Ectodermal cell (in vitro differentiated cells): ENCODE data around the gene NAV2.

Source experiments
- H3K27ac ChIP-seq: 2 replicates; pipeline ENCODE4 v1.7.0; 2013; ENCODE audit warnings: mild to moderate bottlenecking, low read depth, low read length; ENCODE audit not compliant: insufficient read depth, poor library complexity, severe bottlenecking
- H3K27me3 ChIP-seq: 2 replicates; pipeline ENCODE4 v1.7.0; 2013; ENCODE audit warnings: mild to moderate bottlenecking, low read length; ENCODE audit not compliant: insufficient read depth, control insufficient read depth, poor library complexity, severe bottlenecking
- H3K36me3 ChIP-seq: one replicate; pipeline ENCODE4 v1.7.0; 2013; ENCODE audit warnings: low read length; ENCODE audit not compliant: control insufficient read depth, insufficient read depth
- H3K4me1 ChIP-seq: one replicate; pipeline ENCODE4 v1.7.0; 2013; ENCODE audit warnings: low read length; ENCODE audit not compliant: control insufficient read depth, insufficient read depth
- H3K4me3 ChIP-seq: 2 replicates; pipeline ENCODE4 v1.7.0; 2013; ENCODE audit warnings: low read depth, low read length, control low read depth; ENCODE audit not compliant: insufficient read depth
- H3K9me3 ChIP-seq: 2 replicates; pipeline ENCODE4 v1.7.0; 2013; ENCODE audit warnings: mild to moderate bottlenecking, low read length, moderate library complexity; ENCODE audit not compliant: control insufficient read depth
- WGBS, 2 experiments: methylation state at CpG; one replicate each; pipeline ENCODE4 v1.1.7; 2013; ENCODE audit warnings: missing lambda C conversion rate in 2 of 2; 5-methylcytosine and 5-hydroxymethylcytosine counted together

Gene NAV2

DNA sequence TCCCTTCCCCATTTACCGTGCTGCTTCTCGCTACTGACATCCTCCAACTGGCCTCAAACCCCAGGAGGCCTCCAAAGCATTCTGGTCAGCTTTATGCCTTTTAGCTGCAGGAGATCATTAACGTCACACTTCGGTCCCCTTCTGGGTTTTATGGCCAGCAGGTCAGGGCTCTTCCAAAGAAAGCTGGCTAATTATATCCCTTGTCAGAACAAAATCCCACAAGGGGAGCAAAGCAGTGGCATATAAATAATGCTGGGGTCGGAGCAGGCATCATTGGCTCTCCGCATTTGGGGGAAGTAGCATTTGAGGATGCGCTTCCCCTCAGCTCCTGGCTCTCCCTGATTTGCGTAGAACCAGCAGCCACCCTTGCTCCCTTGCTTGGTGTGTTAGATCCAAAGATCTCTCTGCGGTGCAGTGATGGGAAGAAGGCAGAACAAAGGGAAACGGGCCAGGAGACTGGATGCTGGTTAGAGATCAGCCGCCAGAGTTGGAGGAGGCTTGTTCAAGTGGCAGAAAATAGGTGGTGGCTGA is 330.2 kb downstream of the NAV2 start:
- Histone ChIP-seq H3K36me3 (no peaks in the 10 kb centered on the region), H3K27ac (no peak overlapping the region), H3K4me3 (no peak overlapping the region), H3K4me1 (peaks cover 10% of the 10 kb centered on the region), H3K27me3 (no peaks in the 10 kb centered on the region), H3K9me3 (no peaks in the 10 kb centered on the region)
- WGBS, 2 experiments: 29 to 32% methylated on average over 11 of the region's 11 CpGs

DNA sequence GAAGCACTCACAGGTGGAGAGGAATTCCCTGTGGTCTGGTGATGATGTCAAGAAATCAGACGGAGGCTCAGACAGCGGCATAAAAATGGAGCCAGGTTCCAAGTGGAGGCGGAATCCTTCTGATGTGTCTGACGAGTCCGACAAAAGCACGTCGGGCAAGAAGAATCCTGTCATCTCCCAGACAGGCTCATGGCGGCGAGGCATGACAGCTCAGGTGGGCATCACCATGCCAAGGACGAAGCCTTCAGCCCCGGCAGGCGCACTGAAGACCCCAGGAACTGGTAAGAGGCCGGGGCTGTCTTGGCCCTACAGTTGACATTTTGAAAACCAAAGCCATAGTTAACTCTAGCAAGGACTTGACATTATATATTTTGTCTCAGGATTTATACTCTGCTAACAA is 331.4 kb downstream of the NAV2 start:
- WGBS, 2 experiments: 94 to 95% methylated on average over 13 of the region's 13 CpGs
- Histone ChIP-seq H3K9me3 (no peaks in the 10 kb centered on the region), H3K36me3 (peaks cover 4% of the 10 kb centered on the region), H3K4me3 (no peak overlapping the region), H3K27ac (no peak overlapping the region), H3K4me1 (peaks cover 10% of the 10 kb centered on the region), H3K27me3 (no peaks in the 10 kb centered on the region)

DNA sequence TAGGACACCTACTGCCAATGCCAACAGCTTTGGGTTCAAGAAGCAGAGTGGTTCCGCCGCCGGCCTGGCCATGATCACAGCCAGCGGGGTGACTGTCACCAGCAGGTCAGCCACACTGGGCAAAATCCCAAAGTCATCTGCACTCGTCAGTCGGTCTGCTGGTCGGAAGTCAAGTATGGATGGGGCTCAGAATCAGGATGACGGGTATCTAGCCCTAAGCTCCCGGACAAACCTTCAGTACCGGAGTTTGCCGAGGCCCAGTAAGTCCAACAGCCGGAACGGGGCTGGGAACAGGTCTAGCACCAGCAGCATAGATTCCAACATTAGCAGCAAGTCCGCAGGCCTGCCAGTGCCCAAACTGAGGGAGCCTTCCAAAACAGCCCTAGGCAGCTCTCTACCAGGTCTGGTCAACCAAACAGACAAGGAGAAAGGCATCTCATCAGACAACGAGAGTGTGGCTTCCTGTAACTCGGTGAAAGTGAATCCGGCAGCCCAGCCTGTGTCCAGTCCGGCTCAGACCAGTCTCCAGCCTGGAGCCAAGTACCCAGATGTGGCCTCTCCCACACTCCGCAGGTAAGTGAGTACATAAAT is 332.6 kb downstream of the NAV2 start:
- Histone ChIP-seq H3K4me3 (no peak overlapping the region), H3K36me3 (peaks cover 7% of the 10 kb centered on the region), H3K4me1 (peaks cover 19% of the 10 kb centered on the region), H3K27me3 (no peaks in the 10 kb centered on the region), H3K27ac (no peak overlapping the region), H3K9me3 (no peaks in the 10 kb centered on the region)
- 95 to 96% methylated on average over 19 of the region's 19 CpGs for WGBS, 2 experiments

DNA sequence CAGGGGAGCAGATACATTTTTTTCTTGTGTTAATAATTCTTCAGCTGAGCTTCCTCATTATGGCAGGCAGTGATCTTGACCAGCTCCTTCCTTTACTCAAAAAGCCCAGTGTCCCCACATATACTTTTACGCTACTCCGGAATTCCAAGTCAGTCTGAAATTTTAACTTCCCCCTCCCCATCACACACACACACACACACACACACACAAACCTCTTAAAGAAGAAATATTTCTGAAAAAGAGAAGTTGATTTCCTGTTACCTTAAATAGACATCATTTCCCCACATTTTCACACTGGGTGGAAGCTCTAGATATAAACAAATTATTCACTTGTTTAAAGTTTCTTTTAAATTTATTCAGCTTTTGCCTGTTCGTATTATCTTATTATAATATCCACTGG is 333.8 kb downstream of the NAV2 start:
- 93 to 96% methylated on average over 3 of the region's 3 CpGs for WGBS, 2 experiments

DNA sequence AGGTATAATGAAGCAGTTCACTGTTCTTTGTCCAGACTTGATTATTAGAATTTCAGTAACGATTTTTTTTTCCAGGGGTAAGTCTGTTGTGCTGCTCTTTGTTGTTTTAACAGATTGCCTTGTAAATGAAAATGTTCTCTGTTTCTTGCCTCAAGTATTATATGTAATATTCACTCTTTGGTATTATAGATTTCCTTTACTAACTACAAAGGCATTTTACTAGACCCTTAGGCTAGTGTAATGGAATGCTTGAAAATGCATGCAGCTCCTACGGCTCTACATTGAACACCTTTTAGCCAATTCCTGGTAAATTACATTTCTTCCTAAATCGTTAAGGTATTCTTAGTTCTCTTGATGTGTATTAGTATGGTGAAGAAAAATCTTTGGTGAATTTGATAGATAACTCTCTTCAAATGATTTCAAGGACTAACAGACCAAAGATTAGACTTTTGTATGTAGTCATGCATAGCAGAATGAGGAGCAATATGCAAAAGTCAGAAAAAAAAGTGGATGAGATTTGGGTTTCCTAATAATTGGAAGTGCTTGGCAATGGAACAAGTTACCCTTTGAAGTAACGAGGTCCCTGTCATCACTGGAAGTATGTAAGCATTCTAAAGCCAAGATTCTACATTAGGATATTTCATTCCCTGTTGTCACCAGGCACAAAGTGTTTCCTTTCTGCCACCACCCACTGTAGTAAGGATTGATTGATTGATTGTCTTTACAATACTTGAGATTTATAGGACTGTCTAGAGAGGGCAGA is 334.6 kb downstream of the NAV2 start:
- WGBS, 2 experiments: 96% methylated on average over 3 to 4 of the region's 4 CpGs
- no peak overlapping the region for H3K27ac ChIP-seq

More for the DNA sequence above, 333.8 kb downstream of the NAV2 start:
- H3K4me1 ChIP-seq: peaks cover 31% of the 10 kb centered on the region
- no peak overlapping the region for H3K27ac ChIP-seq
- H3K9me3 ChIP-seq: no peaks in the 10 kb centered on the region
- H3K27me3 ChIP-seq: no peaks in the 10 kb centered on the region
- no peak overlapping the region for H3K4me3 ChIP-seq
- peaks cover 7% of the 10 kb centered on the region for H3K36me3 ChIP-seq

DNA sequence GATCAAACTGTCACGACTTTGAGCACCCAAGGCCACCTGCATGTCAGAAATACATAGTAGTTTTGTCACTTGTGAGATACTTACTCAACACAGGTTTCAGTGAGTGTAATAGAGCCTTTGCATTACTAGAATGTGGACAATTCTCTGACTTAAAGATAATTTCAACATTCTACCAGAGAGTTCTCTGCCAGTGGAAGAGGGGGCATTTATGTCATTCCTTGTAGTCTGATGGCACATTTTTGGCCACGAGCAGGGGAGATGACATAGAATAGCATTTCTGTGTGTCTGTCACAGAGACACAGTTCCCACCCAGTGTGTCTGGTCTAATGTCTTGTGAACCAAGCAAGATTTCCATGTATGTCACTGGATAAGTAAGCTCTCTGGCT is 335.1 kb downstream of the NAV2 start:
- Histone ChIP-seq H3K36me3 (peaks cover 16% of the 10 kb centered on the region), H3K27me3 (no peaks in the 10 kb centered on the region), H3K27ac (no peak overlapping the region), H3K4me3 (no peak overlapping the region), H3K4me1 (peaks cover 25% of the 10 kb centered on the region), H3K9me3 (no peaks in the 10 kb centered on the region)
- 89 to 93% methylated on average over 2 of the region's 2 CpGs for WGBS, 2 experiments

More for the DNA sequence above, 334.6 kb downstream of the NAV2 start:
- Histone ChIP-seq H3K36me3 (peaks cover 15% of the 10 kb centered on the region), H3K4me1 (peaks cover 30% of the 10 kb centered on the region), H3K27me3 (no peaks in the 10 kb centered on the region), H3K9me3 (no peaks in the 10 kb centered on the region), H3K4me3 (no peak overlapping the region)

DNA sequence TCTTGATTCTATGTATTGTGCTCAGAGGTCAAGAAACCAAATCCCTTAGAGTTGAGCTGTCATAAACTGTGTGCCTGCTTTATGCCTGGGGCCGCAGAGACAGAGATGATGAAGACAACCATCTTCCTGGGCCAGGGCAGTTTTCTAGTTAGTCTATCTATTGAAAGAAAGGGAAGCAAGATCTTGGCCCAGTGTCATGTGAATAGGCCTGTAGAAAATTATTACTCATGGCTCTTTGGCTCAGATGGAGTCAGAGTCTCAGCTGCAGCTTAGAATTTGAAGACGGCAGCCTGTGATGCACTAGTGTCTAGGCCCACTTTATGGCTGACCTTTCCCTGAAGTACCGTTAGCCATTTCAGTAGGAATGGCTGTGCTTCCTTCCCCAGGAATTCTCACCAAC is 335.6 kb downstream of the NAV2 start:
- Histone ChIP-seq H3K27me3 (no peaks in the 10 kb centered on the region), H3K36me3 (peaks cover 16% of the 10 kb centered on the region), H3K4me1 (peaks cover 21% of the 10 kb centered on the region), H3K4me3 (no peak overlapping the region), H3K9me3 (no peaks in the 10 kb centered on the region), H3K27ac (no peak overlapping the region)
- WGBS, 2 experiments: 94 to 96% methylated on average over 3 of the region's 3 CpGs

DNA sequence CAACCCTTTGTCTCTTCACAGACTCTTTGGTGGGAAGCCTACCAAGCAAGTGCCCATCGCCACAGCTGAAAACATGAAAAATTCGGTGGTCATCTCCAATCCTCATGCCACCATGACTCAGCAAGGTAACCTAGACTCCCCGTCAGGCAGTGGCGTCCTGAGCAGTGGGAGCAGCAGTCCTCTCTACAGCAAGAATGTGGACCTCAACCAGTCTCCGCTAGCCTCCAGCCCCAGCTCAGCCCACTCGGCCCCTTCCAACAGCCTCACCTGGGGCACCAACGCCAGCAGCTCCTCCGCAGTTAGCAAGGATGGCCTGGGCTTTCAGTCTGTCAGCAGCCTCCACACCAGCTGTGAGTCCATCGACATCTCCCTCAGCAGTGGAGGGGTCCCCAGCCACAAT is 336.1 kb downstream of the NAV2 start:
- 93 to 96% methylated on average over 9 of the region's 9 CpGs for WGBS, 2 experiments
- no peaks in the 10 kb centered on the region for H3K27me3 ChIP-seq
- H3K4me3 ChIP-seq: no peak overlapping the region
- H3K4me1 ChIP-seq: peaks cover 21% of the 10 kb centered on the region
- no peaks in the 10 kb centered on the region for H3K9me3 ChIP-seq
- H3K36me3 ChIP-seq: peaks cover 16% of the 10 kb centered on the region
- H3K27ac ChIP-seq: no peak overlapping the region

DNA sequence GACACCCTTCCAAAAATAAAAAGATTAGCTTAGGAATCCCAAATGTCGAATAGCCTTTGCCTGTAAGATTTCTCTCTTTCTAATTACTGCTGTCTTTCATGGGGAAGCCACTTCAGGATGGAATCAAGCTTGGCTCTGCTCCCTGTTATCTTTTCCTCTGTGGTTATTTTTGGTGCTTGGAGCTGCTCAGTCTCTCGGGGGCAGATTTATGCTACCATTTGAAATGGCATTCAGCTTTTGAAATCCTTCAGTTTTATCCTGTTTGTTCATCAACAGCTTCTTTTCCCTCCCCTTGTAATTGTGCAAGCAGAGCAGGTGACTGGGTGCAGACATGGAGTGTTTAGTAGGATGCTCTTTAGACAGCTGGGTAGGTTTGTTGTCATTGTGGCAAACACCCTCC is 336.6 kb downstream of the NAV2 start:
- Histone ChIP-seq H3K9me3 (no peaks in the 10 kb centered on the region), H3K27me3 (no peaks in the 10 kb centered on the region), H3K4me3 (no peak overlapping the region), H3K27ac (no peak overlapping the region), H3K36me3 (peaks cover 19% of the 10 kb centered on the region), H3K4me1 (peaks cover 21% of the 10 kb centered on the region)
- WGBS, 2 experiments: 95 to 98% methylated on average over 2 of the region's 2 CpGs

DNA sequence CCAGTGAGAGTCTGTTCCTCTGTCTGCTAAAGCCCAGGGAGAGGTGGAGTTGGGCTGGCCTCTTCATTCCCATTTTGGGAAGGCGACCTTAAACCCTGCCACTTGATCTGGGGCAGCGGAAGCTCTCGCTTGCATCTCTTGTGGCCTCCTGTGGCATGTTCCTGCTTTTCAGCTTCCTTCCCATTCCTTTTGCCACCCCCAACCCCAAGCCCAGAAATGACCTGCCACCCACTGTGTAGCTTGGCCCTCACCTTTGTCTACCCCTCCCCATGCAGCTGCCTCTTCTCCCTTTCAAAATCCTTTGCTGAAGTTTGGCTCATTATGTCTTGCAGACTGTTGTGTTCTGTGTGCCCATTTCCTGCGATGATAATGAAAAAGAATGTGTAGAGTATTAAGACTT is 337.4 kb downstream of the NAV2 start:
- H3K36me3 ChIP-seq: peaks cover 20% of the 10 kb centered on the region
- no peaks in the 10 kb centered on the region for H3K9me3 ChIP-seq
- H3K4me3 ChIP-seq: no peak overlapping the region
- no peak overlapping the region for H3K27ac ChIP-seq
- H3K27me3 ChIP-seq: no peaks in the 10 kb centered on the region
- WGBS, 2 experiments: 71 to 72% methylated on average over 4 of the region's 4 CpGs
- H3K4me1 ChIP-seq: peaks cover 21% of the 10 kb centered on the region
